Panc1 (cell line): ENCODE results near the gene PLXND1. TPM values are rescaled to one million over a fixed set of nuclear protein-coding genes. Genes with fewer than 3 reads are reported as not detected.

Experiments
- ATAC-seq: fragments of 200-7000 bp; cut with Tn5 transposase; 2 replicates; pipeline ENCODE4 v1.9.1; 2020; ENCODE audit warnings: mild to moderate bottlenecking, moderate library complexity
- BruUV-seq: library from RNA; stranded (reverse); fragments of 400-500 nt; replicated peaks from 2 replicates; lab custom pipeline; 2021; lab: Mats Ljungman, UMichigan
- CTCF ChIA-PET: fragments of 300-600 bp; sonication (Branson Sonifier 250); formaldehyde crosslinking; loops from one replicate; lab custom pipeline; 2022; ENCODE audit warnings: antibody characterized with exemption; lab: Charles Lee
- POLR2A ChIA-PET: fragments of 300-600 bp; sonication (Branson Sonifier 250); formaldehyde crosslinking; loops from one replicate; lab custom pipeline; 2022; ENCODE audit warnings: antibody characterized with exemption; lab: Charles Lee
- DNase-seq: peaks from one replicate; pipeline ENCODE4 v3.0.0-alpha.2; 2010; ENCODE audit warnings: low read depth, low spot score
- H3K27ac ChIP-seq: 2 replicates; pipeline ENCODE4 v1.5.1; 2011; ENCODE audit warnings: mild to moderate bottlenecking, low read length, inconsistent platforms
- H3K27me3 ChIP-seq: fragments of 200-500 bp; sonication (Bioruptor generic); 2 replicates; pipeline ENCODE4 v1.6.0; 2014; ENCODE audit warnings: low read length, inconsistent platforms; ENCODE audit not compliant: control insufficient read depth, insufficient read depth
- H3K36me3 ChIP-seq: fragments of 200-500 bp; sonication (Bioruptor generic); 2 replicates; pipeline ENCODE4 v1.5.1; 2014; ENCODE audit warnings: inconsistent platforms, mild to moderate bottlenecking, low read length, moderate library complexity; ENCODE audit not compliant: control insufficient read depth, insufficient read depth
- H3K4me1 ChIP-seq: 2 replicates; pipeline ENCODE4 v1.5.1; 2011; ENCODE audit warnings: inconsistent platforms, mild to moderate bottlenecking, low read length, moderate library complexity; ENCODE audit not compliant: control insufficient read depth, insufficient read depth
- H3K4me3 ChIP-seq, 2 experiments: 2 replicates each; pipeline ENCODE4 v1.5.1; 2011 to 2012; ENCODE audit warnings: low read depth in 2 of 2, low read length in 2 of 2, mild to moderate bottlenecking in 2 of 2, inconsistent platforms in 1 of 2, moderate library complexity in 1 of 2
- H3K9me3 ChIP-seq: fragments of 200-500 bp; sonication (Bioruptor generic); 2 replicates; pipeline ENCODE4 v1.5.1; 2014; ENCODE audit warnings: low read depth, mild to moderate bottlenecking, inconsistent platforms, low read length, moderate library complexity; ENCODE audit not compliant: control insufficient read depth, insufficient read depth
- POLR2AphosphoS5 ChIP-seq: IDR thresholded peaks from 2 replicates; pipeline ENCODE4 v1.6.1; 2012; ENCODE audit warnings: mild to moderate bottlenecking, low read depth, low read length, moderate library complexity
- REST ChIP-seq, 2 experiments: IDR thresholded peaks; 2 replicates each; pipeline ENCODE4 v1.6.1; 2011 to 2012; ENCODE audit warnings: low read depth in 2 of 2, control low read depth in 1 of 2, low read length in 1 of 2, mild to moderate bottlenecking in 1 of 2, moderate library complexity in 1 of 2; ENCODE audit not compliant: insufficient read depth in 1 of 2
- SIN3A ChIP-seq: IDR thresholded peaks from 2 replicates; pipeline ENCODE4 v1.6.1; 2012; ENCODE audit warnings: low read depth, mild to moderate bottlenecking, low read length, moderate library complexity, borderline replicate concordance; ENCODE audit not compliant: insufficient read depth
- TCF7L2 ChIP-seq: IDR thresholded peaks from 2 replicates; pipeline ENCODE4 v1.6.1; 2011; ENCODE audit warnings: mild to moderate bottlenecking, low read depth, low read length, inconsistent platforms
- in situ Hi-C: cut with HindIII; loops from 2 replicates; pipeline ENCODE4 v1.10.0; 2016; ENCODE audit warnings: low sequenced_read_pairs, low pct_unique_long_range_greater_than_20kb
- intact Hi-C: fragments of 100-400 bp; cut with micrococcal nuclease; formaldehyde crosslinking; loops from one replicate; pipeline ENCODE4 v1.10.0; 2022; ENCODE audit not compliant: unreplicated experiment
- total RNA-seq: library from RNA; stranded (reverse); gene quantifications from one replicate; pipeline ENCODE4 v1.2.1, GENCODE V29; 2021; ENCODE audit not compliant: unreplicated experiment
- TF ChIP-seq, protein P1 (sequence below): fragments of 450-650 bp; IDR thresholded peaks from 2 replicates; pipeline ENCODE4 v1.5.1; 2017; ENCODE audit warnings: mild to moderate bottlenecking

The PLXND1 gene
- total RNA-seq, 1 experiment from 2014 or later = 248 TPM

DNA sequence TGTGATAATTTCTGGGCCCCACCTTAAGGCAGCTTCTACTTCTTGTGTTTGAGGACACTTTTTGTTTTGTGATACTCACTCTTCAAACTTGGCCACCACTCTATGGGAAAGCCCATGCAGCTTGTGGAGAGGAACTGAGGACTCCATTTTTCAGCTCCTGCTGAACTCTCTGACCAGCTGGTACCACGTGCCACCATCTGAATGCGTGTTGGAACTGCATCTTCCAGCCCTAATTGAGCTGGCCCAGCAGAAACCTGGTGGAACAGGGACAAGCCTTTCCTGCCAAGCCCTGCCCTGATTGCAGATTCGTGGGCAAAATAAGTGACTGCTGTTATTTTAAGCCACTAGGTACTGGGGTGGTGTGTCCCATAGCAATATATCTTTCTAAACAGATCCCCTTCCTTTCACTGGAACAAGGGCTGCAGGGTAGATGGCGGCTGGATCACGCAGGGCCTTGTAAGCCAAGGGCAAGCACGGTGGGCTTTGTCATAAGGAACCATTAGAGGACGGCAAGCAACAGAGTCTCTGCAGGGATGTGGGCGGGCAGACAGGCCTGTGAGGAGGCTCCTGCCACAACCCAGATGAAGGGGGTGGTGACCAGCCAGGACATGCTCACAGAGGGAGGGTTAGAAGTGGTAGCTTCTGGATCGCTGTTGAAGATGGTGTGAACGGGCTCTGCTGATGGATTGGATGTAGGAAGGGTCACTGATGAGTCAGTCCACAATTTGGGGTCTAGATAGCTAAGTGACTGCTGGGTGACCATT is 54.0 kb downstream of the PLXND1 start:
- H3K27me3 ChIP-seq = no peaks in the 10 kb centered on the region
- no peak overlapping the region for H3K4me3 ChIP-seq
- DNase-seq = no peak
- POLR2A ChIA-PET = no interaction called here
- H3K27ac ChIP-seq = no peak overlapping the region
- no peak for ATAC-seq
- CTCF ChIA-PET = interaction anchor here (0.5 to 1.1 kb wide), 3 partner anchors 62 to 326 kb away, joined by 4 to 7 read pairs (median 5); no protein-coding TSS in a partner anchor
- in situ Hi-C loops = no loop called here
- BruUV-seq = no TSS peak
- peaks cover 3% of the 10 kb centered on the region; the same call in 1 of the 2 replicates for H3K36me3 ChIP-seq
- H3K4me1 ChIP-seq = peaks cover 4% of the 10 kb centered on the region; the same call in 1 of the 2 replicates
- TF ChIP-seq, protein P1, sequence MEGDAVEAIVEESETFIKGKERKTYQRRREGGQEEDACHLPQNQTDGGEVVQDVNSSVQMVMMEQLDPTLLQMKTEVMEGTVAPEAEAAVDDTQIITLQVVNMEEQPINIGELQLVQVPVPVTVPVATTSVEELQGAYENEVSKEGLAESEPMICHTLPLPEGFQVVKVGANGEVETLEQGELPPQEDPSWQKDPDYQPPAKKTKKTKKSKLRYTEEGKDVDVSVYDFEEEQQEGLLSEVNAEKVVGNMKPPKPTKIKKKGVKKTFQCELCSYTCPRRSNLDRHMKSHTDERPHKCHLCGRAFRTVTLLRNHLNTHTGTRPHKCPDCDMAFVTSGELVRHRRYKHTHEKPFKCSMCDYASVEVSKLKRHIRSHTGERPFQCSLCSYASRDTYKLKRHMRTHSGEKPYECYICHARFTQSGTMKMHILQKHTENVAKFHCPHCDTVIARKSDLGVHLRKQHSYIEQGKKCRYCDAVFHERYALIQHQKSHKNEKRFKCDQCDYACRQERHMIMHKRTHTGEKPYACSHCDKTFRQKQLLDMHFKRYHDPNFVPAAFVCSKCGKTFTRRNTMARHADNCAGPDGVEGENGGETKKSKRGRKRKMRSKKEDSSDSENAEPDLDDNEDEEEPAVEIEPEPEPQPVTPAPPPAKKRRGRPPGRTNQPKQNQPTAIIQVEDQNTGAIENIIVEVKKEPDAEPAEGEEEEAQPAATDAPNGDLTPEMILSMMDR = no peak
- no peak for TF ChIP-seq REST (IDR thresholded peaks at IDR 0.05; ENCODE audit: insufficient read depth in 1 of 2, low read depth in 2 of 2, low read length in 1 of 2)
- TF ChIP-seq SIN3A = no peak
- TF ChIP-seq POLR2AphosphoS5 = no peak; the same call in 1 of the 2 replicates
- no peak for TF ChIP-seq TCF7L2
- no peaks in the 10 kb centered on the region for H3K9me3 ChIP-seq
- intact Hi-C loops = no loop called here

- CTCF ChIA-PET = interaction anchor here (0.6 kb wide), 1 partner anchor 60 kb away, joined by 6 read pairs; no protein-coding TSS in a partner anchor
- BruUV-seq = no TSS peak
Observed at GRCh38 chr3:129549805-129550204, 56.7 kb downstream of the PLXND1 start.

More at GRCh38 chr3:129549805-129550204, 56.7 kb downstream of the PLXND1 start:
- Histone ChIP-seq H3K4me3 (no peak overlapping the region), H3K4me1 (no peaks in the 10 kb centered on the region), H3K27ac (no peak overlapping the region), H3K9me3 (no peaks in the 10 kb centered on the region), H3K27me3 (no peaks in the 10 kb centered on the region), H3K36me3 (no peaks in the 10 kb centered on the region)
- intact Hi-C loops = no loop called here
- no peak for ATAC-seq
- POLR2A ChIA-PET = no interaction called here
- TF ChIP-seq, protein P1 = no peak
- TF ChIP-seq REST (IDR thresholded peaks at IDR 0.05; ENCODE audit: insufficient read depth in 1 of 2, low read depth in 2 of 2, low read length in 1 of 2) (no peak), SIN3A (no peak), TCF7L2 (no peak), POLR2AphosphoS5 (no peak)
- DNase-seq = no peak
- in situ Hi-C loops = no loop called here
